Vagina (tissue), 2 donors: ENCODE data around the gene ARL5A.

Experiments
- CTCF ChIP-seq, 3 experiments: fragments of 450-650 bp in 2 of 3; fragments of 200-600 bp in 1 of 3; sonication (generic) in 1 of 3; IDR thresholded peaks; one replicate each; pipeline ENCODE4 v1.5.1; 2017 to 2019; ENCODE audit warnings: antibody characterized with exemption in 3 of 3, mild to moderate bottlenecking in 2 of 3, moderate library complexity in 2 of 3
- POLR2AphosphoS5 ChIP-seq, 2 donors: sonication (generic); formaldehyde crosslinking; IDR thresholded peaks; one replicate each; pipeline ENCODE4 v1.9.0; 2017; ENCODE audit warnings: antibody characterized with exemption in 2 of 2, mild to moderate bottlenecking in 2 of 2, low read depth in 1 of 2; ENCODE audit not compliant: insufficient read depth in 1 of 2

GRCh38 chr2:151765760-151766410 is 62.3 kb downstream of the ARL5A start:
- TF ChIP-seq CTCF (IDR thresholded peaks at IDR 0.05) = no peak
- TF ChIP-seq POLR2AphosphoS5 (IDR thresholded peaks at IDR 0.05; ENCODE audit: insufficient read depth in 1 of 2, low read depth in 1 of 2) = no peak
